Activated CD8-positive, alpha-beta memory T cell treated with anti-CD3 and anti-CD28 coated beads, Interleukin-2, amount 10 ng/mL, durations not matched to agents 7 days and 5 days (primary cell): ENCODE data around the gene FAM117B. TPM values are rescaled to one million over a fixed set of nuclear protein-coding genes. Genes with fewer than 3 reads are reported as not detected.
"Not testable (repeated sequence)": the region's sequence is repeated elsewhere in the genome, so short reads cannot be mapped to it uniquely, and the experiment has no call there.

ENCODE experiments used
- ATAC-seq: fragments of 150-1000 bp; cut with Tn5 transposase; one replicate; pipeline ENCODE4 v1.10.0; 2021; ENCODE audit warnings: moderate library complexity
- CTCF ChIA-PET: fragments of 350-600 bp; sonication (Branson Sonifier 250); formaldehyde crosslinking; loops from one replicate; lab custom pipeline; 2021; ENCODE audit warnings: antibody characterized with exemption; lab: Charles Lee
- DNase-seq: peaks from one replicate; pipeline ENCODE4 v3.0.0-alpha.2; 2020
- H3K27ac Mint-ChIP-seq: one replicate; pipeline ENCODE4 v1.8.0; 2021; ENCODE audit warnings: mild to moderate bottlenecking, mixed read lengths
- H3K27me3 Mint-ChIP-seq: one replicate; pipeline ENCODE4 v1.8.0; 2021; ENCODE audit warnings: mixed read lengths
- H3K36me3 Mint-ChIP-seq: one replicate; pipeline ENCODE4 v1.8.0; 2021; ENCODE audit warnings: mild to moderate bottlenecking, mixed read lengths
- H3K4me1 Mint-ChIP-seq: one replicate; pipeline ENCODE4 v1.8.0; 2021; ENCODE audit warnings: mixed read lengths
- H3K4me3 Mint-ChIP-seq: one replicate; pipeline ENCODE4 v1.8.0; 2021; ENCODE audit warnings: mild to moderate bottlenecking, moderate library complexity, mixed read lengths
- H3K9me3 Mint-ChIP-seq: one replicate; pipeline ENCODE4 v1.8.0; 2022; ENCODE audit warnings: low read depth, mixed read lengths
- total RNA-seq, 2 experiments: library from RNA; stranded (reverse); gene quantifications; one replicate each; pipeline ENCODE4 v1.2.3, GENCODE V29; 2021

Gene FAM117B
- total RNA-seq, 2 experiments from 2014 or later: 3.7 to 3.8 TPM

DNA sequence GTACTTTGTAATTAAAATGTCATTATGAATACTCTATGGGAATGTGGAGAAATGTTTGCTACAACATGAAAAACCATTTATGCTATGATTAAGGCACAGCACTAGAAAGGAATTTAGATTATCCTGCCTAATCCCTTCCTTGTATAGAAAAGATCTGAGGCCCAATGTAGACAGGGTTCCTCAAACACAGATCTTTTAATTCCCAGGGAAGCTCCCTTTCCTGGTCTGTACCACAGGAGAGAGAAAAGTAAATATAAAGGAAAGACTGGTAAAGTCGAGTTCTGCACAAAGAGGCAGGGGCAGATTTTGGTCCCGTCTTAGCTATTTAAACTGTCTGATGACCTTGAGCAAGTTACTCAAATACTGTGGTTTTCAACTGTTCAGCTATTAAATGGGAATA, 152.1 kb downstream of the FAM117B start:
- CTCF ChIA-PET: no interaction called here
- Mint-ChIP-seq H3K36me3 (peaks cover 13% of the 10 kb centered on the region), H3K27me3 (no peaks in the 10 kb centered on the region), H3K4me3 (no peak overlapping the region), H3K9me3 (no peaks in the 10 kb centered on the region), H3K4me1 (no peaks in the 10 kb centered on the region), H3K27ac (no peak overlapping the region)
- no peak for DNase-seq
- no peak for ATAC-seq

DNA sequence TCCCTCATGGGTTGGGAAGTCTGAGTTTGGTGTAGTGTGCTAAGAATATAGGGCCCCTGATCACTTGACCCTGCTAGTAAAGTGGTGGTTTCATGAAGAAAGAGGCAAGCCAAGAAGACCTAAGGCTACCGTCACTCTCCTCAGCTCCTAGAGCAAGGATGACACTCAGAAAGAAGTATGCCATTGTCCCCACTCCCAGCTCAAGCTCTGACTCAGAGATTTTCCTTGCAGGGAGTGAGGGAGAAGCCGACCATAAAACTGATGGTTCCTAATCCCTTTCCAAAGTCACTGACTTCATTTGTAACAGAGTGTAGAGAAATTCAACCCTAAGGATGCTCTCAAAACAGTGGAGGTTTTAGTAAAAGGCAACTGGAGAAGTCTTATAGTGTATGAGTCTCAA, 155.9 kb downstream of the FAM117B start:
- Mint-ChIP-seq H3K9me3 (no peaks in the 10 kb centered on the region), H3K27ac (no peak overlapping the region), H3K27me3 (no peaks in the 10 kb centered on the region), H3K36me3 (peaks cover 4% of the 10 kb centered on the region), H3K4me1 (no peaks in the 10 kb centered on the region), H3K4me3 (no peak overlapping the region)
- ATAC-seq (no peak), DNase-seq (no peak)
- CTCF ChIA-PET: no interaction called here

DNA sequence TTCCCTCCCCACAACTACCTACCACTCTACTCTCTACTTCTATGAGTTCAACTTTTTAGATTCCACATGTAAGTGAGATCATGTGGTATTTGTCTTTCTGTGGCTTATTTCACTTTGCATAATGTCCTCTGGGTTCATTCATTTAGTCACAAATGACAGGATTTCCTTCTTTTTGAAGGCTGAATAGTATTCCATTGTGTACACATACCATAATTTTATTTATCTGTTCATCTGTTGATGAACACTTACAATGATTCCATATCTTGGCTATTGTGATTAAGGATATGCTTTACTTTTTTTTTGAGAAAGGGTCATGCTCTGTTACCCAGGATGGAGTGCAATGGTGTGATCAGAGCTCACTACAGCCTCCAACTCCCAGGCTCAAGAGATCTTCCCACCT, 163.2 kb downstream of the FAM117B start:
- Mint-ChIP-seq H3K36me3 (peaks cover 8% of the 10 kb centered on the region), H3K27ac (no peak overlapping the region), H3K4me1 (no peaks in the 10 kb centered on the region), H3K4me3 (no peak overlapping the region), H3K27me3 (no peaks in the 10 kb centered on the region), H3K9me3 (peaks cover 2% of the 10 kb centered on the region)
- CTCF ChIA-PET: no interaction called here
- ATAC-seq: no peak
- DNase-seq: no peak

DNA sequence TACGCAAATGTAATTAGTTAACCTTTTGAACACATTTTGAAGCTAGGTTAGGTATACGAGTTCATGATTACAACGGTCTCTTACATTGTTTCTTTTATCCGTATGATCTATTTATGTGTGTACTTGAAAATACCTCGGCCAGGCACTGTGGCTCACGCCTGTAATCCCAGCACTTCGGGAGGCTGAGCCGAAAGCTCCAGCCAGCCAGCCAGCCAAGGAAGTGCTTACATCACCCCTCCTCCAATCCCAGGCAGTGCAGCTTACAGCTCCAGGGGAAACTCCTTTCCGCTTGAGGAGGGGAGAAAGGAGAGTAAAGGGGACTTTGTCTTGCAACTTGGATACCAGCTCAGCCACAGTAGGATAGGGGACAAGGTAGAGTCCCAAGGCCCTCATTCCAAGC, 171.1 kb downstream of the FAM117B start:
- H3K4me3 Mint-ChIP-seq, DNase-seq, ATAC-seq, CTCF ChIA-PET, H3K9me3 Mint-ChIP-seq, H3K27me3 Mint-ChIP-seq, H3K4me1 Mint-ChIP-seq, H3K27ac Mint-ChIP-seq: not testable (repeated sequence)
- peaks cover 18% of the 10 kb centered on the region for H3K36me3 Mint-ChIP-seq

DNA sequence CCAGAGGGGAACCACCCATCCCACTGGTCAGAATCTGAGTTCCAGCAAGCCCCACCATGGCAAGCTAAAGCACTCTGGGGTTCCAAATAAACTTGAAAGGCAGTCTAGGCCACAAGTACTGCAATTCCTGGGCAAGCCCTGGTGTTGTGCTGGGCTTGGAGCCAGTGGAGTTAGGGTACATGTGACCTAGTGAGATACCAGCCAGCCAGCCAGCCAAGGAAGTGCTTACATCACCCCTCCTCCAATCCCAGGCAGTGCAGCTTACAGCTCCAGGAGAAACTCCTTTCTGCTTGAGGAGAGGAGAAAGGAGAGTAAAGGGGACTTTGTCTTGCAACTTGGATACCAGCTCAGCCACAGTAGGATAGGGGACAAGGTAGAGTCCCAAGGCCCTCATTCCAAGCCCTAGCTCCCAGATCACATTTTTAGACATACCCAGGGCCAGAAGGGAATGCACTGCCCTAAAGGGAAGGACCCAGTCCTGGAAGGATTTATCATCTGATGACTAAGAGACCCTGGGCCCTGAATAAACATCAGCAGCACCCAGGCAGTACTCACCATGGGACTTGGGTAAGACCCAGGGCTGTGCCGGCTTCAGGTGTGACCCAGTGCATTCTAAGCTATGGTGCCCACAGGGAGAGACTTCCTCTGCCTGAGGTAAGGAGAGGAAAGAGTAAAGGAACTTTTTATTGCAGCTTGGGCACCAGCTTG, 172.8 kb downstream of the FAM117B start:
- DNase-seq, H3K27me3 Mint-ChIP-seq, H3K4me1 Mint-ChIP-seq, H3K4me3 Mint-ChIP-seq, H3K9me3 Mint-ChIP-seq, H3K27ac Mint-ChIP-seq, ATAC-seq: not testable (repeated sequence)
- peaks cover 23% of the 10 kb centered on the region for H3K36me3 Mint-ChIP-seq
- CTCF ChIA-PET: interaction anchor here (0.6 kb wide), 1 partner anchor 20 kb away, joined by 3 read pairs; no protein-coding TSS in a partner anchor

DNA sequence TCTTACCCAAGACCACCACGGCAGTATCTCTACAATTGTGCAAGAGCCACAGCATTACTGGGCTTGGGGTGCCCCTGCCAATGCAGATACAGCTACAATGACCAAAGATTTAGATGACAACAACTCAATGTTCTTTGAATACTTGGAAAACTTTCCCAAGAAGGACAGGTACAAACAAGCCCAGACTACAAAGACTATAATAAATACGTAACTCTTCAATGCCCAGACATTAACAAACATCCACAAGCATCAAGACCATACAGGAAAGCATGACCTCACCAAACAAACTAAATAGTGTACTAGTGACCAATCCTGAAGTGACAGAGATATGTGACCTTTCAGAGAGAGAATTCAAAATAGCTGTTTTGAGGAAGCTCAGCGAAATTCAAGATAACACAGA, 174.0 kb downstream of the FAM117B start:
- CTCF ChIA-PET: no interaction called here
- Mint-ChIP-seq H3K4me3 (no peak overlapping the region), H3K36me3 (peaks cover 20% of the 10 kb centered on the region), H3K27me3 (no peaks in the 10 kb centered on the region), H3K27ac (no peak overlapping the region), H3K4me1 (no peaks in the 10 kb centered on the region), H3K9me3 (no peaks in the 10 kb centered on the region)
- DNase-seq (no peak), ATAC-seq (no peak)

DNA sequence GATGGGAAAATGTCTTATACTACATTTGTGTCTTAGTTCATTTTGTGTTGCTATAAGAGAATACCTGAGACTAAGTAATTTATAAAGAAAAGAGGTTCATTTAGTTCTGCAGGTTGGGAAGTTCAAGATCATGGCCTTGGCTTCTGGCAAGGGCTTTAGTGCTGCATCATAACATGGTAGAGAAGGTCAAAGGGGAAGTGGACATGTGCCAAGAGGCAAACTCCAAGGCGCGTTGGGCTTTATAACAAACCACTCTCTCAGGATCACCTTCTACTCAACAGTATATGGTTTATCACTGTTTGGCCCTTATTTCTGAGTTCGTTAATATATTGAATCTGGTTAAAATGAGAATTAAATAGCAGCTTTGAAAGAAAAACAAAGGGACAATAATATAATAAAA, 178.6 kb downstream of the FAM117B start:
- Mint-ChIP-seq H3K4me1 (no peaks in the 10 kb centered on the region), H3K9me3 (no peaks in the 10 kb centered on the region), H3K36me3 (peaks cover 18% of the 10 kb centered on the region), H3K4me3 (no peak overlapping the region), H3K27me3 (no peaks in the 10 kb centered on the region), H3K27ac (no peak overlapping the region)
- no peak for DNase-seq
- no peak for ATAC-seq
- CTCF ChIA-PET: no interaction called here

DNA sequence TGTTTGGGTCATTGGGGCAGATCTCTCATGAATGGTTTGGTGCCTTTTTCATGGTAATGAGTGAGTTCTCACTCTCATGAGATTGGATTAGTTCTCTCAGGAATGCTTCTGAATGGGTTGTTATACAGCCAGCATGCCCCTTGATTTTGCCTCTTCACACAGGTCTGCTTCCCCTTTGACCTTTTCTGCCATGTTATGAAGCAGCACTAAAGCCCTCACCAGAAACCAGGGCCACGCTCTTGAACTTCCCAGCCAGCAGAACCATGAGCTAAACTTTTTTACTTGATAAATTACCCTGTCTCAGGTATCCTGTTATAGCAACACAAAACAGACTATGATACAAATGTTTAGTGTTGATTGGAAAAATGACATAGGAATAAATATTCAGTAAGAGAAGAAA, 179.5 kb downstream of the FAM117B start:
- DNase-seq (no peak), ATAC-seq (no peak)
- Mint-ChIP-seq H3K4me3 (no peak overlapping the region), H3K27ac (no peak overlapping the region), H3K36me3 (peaks cover 13% of the 10 kb centered on the region), H3K9me3 (no peaks in the 10 kb centered on the region), H3K4me1 (no peaks in the 10 kb centered on the region), H3K27me3 (no peaks in the 10 kb centered on the region)
- CTCF ChIA-PET: no interaction called here

DNA sequence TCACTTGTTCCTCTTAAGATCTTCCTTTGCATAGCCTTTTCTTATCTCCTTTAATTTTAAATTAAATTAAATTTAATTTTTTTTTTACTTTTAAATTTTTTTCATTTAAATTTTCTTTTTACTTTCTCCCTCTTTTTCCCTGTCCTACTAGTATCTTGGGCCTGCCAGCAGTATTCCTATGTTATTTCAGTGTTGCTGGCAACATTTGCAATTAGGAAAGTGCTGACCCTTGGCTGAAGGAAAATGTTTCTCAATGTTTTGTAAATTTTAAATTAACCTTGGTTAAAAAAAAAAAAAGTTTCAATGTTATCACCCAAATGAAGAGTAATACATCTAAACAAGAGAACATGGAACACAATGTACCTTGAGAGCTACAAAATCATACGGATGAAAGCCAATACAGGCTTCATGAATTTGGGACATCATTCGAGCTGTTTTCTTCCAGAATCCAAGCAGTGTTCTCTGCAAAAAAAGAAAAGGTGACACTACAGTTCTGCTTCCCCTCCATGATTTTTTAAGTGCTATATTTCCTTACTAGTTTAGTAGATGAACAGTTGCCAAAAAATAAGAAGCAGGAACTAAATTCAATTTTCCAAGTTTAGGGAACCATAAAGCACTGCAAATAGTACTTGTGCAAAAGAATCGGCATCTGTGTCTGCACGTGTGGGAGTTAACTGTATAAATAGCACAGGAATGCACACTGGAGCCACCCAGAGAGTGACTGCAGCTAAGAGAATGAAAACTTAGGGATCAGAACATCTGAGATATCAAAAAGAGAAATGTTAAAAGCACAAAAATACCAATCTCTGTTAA, 181.0 kb downstream of the FAM117B start:
- Mint-ChIP-seq H3K27me3 (no peaks in the 10 kb centered on the region), H3K27ac (no peak overlapping the region), H3K4me3 (no peak overlapping the region), H3K4me1 (no peaks in the 10 kb centered on the region), H3K9me3 (no peaks in the 10 kb centered on the region), H3K36me3 (peaks cover 7% of the 10 kb centered on the region)
- CTCF ChIA-PET: no interaction called here
- DNase-seq (no peak), ATAC-seq (no peak)

DNA sequence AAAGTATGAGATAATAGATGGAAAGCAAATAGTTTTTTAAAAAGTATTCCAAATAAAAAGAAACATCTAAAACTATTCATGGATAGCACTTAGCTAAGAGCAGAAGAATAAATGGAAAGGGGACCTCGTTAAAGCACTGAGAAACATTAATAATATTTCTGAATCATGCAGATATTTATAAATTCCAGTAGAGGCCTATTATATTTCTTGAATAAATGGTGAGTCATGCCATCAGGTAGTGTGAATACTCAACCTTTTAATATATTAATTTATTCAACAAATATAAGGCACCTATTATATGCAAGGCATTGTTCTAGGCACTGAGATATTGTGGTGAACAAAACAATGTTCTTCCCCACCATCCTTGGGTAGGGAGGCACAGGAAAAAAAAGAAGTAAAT, 183.0 kb downstream of the FAM117B start:
- CTCF ChIA-PET: no interaction called here
- no peak overlapping the region for H3K4me3 Mint-ChIP-seq
- H3K4me1 Mint-ChIP-seq: no peaks in the 10 kb centered on the region
- H3K36me3 Mint-ChIP-seq: no peaks in the 10 kb centered on the region
- DNase-seq (no peak), ATAC-seq (no peak)
- no peaks in the 10 kb centered on the region for H3K9me3 Mint-ChIP-seq
- no peaks in the 10 kb centered on the region for H3K27me3 Mint-ChIP-seq
- no peak overlapping the region for H3K27ac Mint-ChIP-seq

DNA sequence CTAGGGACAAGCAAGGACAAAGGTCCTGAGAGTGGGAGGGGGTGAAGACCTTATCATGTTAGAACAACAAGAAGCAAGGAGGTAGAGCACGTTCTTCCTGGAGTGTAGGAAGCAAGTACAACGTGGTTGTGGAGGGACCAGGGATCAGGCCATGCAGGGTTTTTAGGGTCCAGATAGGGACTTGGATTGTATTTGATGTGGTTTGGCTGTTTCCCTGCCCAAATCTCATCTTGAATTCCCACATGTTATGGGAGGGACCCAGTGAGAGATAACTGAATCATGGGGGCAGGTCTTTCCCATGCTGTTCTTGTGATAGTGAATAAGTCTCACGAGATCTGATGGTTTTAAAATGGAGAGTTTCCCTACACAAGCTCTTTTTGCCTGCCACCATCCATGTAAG, 183.6 kb downstream of the FAM117B start:
- CTCF ChIA-PET: no interaction called here
- H3K27ac Mint-ChIP-seq: no peak overlapping the region
- ATAC-seq: no peak
- no peak overlapping the region for H3K4me3 Mint-ChIP-seq
- no peaks in the 10 kb centered on the region for H3K9me3 Mint-ChIP-seq
- H3K4me1 Mint-ChIP-seq: no peaks in the 10 kb centered on the region
- H3K36me3 Mint-ChIP-seq: no peaks in the 10 kb centered on the region
- no peaks in the 10 kb centered on the region for H3K27me3 Mint-ChIP-seq
- DNase-seq: no peak

Other genes starting within 250 kb of the FAM117B start
- gene ICA1L, start 236.8 kb downstream of the FAM117B start, total RNA-seq: 1 to 10 TPM; 3.8 to 5.1 TPM